Vagina (tissue), 2 donors: ENCODE data around the gene CMTM4. TPM values are rescaled to one million over a fixed set of nuclear protein-coding genes. Genes with fewer than 3 reads are reported as not detected.

Experiments used
- DNase-seq, 2 donors: peaks; one replicate each; pipeline ENCODE4 v3.0.0-alpha.2; 2017; ENCODE audit errors: extremely low spot score in 2 of 2
- H3K27ac ChIP-seq: fragments of 200-600 bp; sonication (generic); one replicate; pipeline ENCODE4 v1.5.1; 2019
- H3K27me3 ChIP-seq: fragments of 200-600 bp; sonication (generic); one replicate; pipeline ENCODE4 v1.5.1; 2019
- H3K36me3 ChIP-seq, 2 donors: fragments of 200-600 bp; sonication (generic); one replicate each; pipeline ENCODE4 v1.5.1; 2017 to 2019
- H3K4me1 ChIP-seq: fragments of 200-600 bp; sonication (generic); one replicate; pipeline ENCODE4 v1.5.1; 2019
- H3K4me3 ChIP-seq, 2 donors: fragments of 200-600 bp; sonication (generic); 1 replicate in 1 of 2; 2 replicates in 1 of 2; pipeline ENCODE4 v1.5.1; 2016 to 2019
- H3K9me3 ChIP-seq: fragments of 200-600 bp; sonication (generic); one replicate; pipeline ENCODE4 v1.5.1; 2019
- POLR2A ChIP-seq, 2 donors: fragments of 450-650 bp; IDR thresholded peaks; one replicate each; pipeline ENCODE4 v1.6.1; 2017; ENCODE audit warnings: antibody characterized with exemption in 2 of 2, mild to moderate bottlenecking in 2 of 2, moderate library complexity in 2 of 2
- POLR2AphosphoS5 ChIP-seq, 2 donors: sonication (generic); formaldehyde crosslinking; IDR thresholded peaks; one replicate each; pipeline ENCODE4 v1.9.0; 2017; ENCODE audit warnings: antibody characterized with exemption in 2 of 2, mild to moderate bottlenecking in 2 of 2, low read depth in 1 of 2; ENCODE audit not compliant: insufficient read depth in 1 of 2
- intact Hi-C: fragments of 100-400 bp; cut with DNase I; formaldehyde crosslinking; loops from one replicate; pipeline ENCODE4 v1.15.1; 2023
- total RNA-seq: library from RNA; depleted of rRNA; stranded (reverse); fragments of >200 nt; gene quantifications from one replicate; pipeline ENCODE4 v1.2.3, GENCODE V29; 2016
- TF ChIP-seq, protein P1 (sequence below), 3 experiments: fragments of 450-650 bp in 2 of 3; fragments of 200-600 bp in 1 of 3; sonication (generic) in 1 of 3; IDR thresholded peaks; one replicate each; pipeline ENCODE4 v1.5.1; 2017 to 2019; ENCODE audit warnings: antibody characterized with exemption in 3 of 3, mild to moderate bottlenecking in 2 of 3, moderate library complexity in 2 of 3

The CMTM4 gene
- total RNA-seq, 1 donor from 2014 or later, result 15.7 TPM

DNA sequence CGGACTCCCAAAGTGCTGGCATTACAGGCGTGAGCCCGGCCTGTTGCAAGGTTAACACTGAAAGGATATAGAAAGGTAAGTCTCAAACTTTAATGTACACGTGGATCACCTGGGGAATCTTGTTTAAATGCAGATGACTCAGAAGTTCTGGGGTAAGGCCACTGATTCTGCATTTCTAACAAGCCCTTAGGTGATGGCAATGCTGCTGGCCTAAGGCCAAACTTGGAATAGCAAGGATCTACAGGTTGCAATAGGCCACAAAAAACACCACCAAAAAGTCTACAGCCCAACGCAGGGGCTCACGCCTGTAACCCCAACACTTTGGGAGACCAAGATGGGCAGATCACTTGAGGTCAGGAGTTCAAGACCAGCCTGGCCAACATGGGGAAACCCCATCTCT is 4.2 kb downstream of the CMTM4 start:
- H3K4me1 ChIP-seq, result peaks cover 25% of the 10 kb centered on the region
- no peak overlapping the region for H3K4me3 ChIP-seq
- no peak for DNase-seq
- TF ChIP-seq POLR2AphosphoS5 (IDR thresholded peaks at IDR 0.05; ENCODE audit: insufficient read depth in 1 of 2, low read depth in 1 of 2) (no peak), POLR2A (IDR thresholded peaks at IDR 0.05) (no peak)
- TF ChIP-seq, protein P1, sequence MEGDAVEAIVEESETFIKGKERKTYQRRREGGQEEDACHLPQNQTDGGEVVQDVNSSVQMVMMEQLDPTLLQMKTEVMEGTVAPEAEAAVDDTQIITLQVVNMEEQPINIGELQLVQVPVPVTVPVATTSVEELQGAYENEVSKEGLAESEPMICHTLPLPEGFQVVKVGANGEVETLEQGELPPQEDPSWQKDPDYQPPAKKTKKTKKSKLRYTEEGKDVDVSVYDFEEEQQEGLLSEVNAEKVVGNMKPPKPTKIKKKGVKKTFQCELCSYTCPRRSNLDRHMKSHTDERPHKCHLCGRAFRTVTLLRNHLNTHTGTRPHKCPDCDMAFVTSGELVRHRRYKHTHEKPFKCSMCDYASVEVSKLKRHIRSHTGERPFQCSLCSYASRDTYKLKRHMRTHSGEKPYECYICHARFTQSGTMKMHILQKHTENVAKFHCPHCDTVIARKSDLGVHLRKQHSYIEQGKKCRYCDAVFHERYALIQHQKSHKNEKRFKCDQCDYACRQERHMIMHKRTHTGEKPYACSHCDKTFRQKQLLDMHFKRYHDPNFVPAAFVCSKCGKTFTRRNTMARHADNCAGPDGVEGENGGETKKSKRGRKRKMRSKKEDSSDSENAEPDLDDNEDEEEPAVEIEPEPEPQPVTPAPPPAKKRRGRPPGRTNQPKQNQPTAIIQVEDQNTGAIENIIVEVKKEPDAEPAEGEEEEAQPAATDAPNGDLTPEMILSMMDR (IDR thresholded peaks at IDR 0.05), result no peak
- no peaks in the 10 kb centered on the region for H3K27me3 ChIP-seq
- intact Hi-C loops, result no loop called here
- H3K27ac ChIP-seq, result no peak overlapping the region
- no peaks in the 10 kb centered on the region for H3K36me3 ChIP-seq
- H3K9me3 ChIP-seq, result no peaks in the 10 kb centered on the region

DNA sequence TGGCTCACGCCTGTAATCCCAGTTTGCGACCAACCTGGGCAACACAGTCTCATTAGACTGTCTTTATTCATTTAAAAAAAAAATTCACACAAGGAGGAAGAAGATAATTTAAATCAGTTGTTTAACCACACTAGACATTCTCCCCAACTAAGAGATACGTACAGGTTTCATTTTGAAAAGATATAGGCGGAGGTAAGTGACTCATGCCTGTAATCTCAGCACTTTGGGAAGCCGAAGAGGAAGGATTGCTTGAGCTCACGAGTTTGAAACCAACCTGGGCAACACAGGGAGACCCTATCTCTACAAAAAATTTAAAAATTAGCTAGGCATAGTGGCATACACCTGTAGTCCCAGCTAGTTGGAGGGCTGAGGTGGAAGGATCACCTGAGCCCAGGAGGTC is 5.3 kb downstream of the CMTM4 start:
- Histone ChIP-seq H3K27ac (no peak overlapping the region), H3K4me3 (no peak overlapping the region), H3K27me3 (no peaks in the 10 kb centered on the region), H3K4me1 (peaks cover 19% of the 10 kb centered on the region), H3K9me3 (no peaks in the 10 kb centered on the region), H3K36me3 (no peaks in the 10 kb centered on the region)
- no peak for DNase-seq
- intact Hi-C loops, result no loop called here
- TF ChIP-seq, protein P1 (IDR thresholded peaks at IDR 0.05), result no peak
- TF ChIP-seq POLR2A (IDR thresholded peaks at IDR 0.05), result no peak
- TF ChIP-seq POLR2AphosphoS5 (IDR thresholded peaks at IDR 0.05; ENCODE audit: insufficient read depth in 1 of 2, low read depth in 1 of 2), result no peak

DNA sequence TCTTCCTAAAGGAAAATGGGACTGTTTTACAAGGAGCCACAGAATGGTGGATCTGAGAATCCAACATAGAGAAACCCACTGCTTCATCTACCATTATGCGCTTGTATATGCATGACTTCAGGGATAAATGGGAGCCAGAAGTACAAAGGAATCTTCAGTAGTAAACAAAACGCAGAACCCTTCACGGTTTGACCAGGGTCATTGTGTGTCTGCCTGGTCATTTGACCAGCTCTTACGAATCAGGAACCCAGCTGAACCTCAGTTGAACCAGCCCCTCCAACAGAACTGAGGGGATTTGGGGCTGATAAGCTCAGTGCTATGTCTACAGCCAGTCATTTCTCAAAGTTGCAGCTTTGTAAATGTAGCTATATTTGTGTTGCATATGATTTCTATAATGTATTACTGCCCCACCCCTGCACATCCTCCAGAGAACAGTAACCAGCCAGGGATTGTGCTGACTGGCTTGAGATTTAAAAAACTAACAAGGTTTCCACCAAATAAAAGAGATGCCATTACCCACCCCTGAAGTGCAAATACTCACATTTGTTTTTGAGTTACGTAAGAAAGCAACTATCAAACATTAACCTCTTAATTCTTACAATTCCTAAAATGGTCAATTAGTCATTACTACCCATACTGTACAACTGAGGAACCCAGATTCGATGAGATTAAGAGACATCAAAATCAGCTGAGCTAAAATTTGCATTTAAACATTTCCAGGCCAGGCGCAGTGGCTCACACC is 6.3 kb downstream of the CMTM4 start:
- DNase-seq, result no peak
- Histone ChIP-seq H3K27me3 (no peaks in the 10 kb centered on the region), H3K9me3 (no peaks in the 10 kb centered on the region), H3K4me1 (peaks cover 11% of the 10 kb centered on the region), H3K27ac (no peak overlapping the region), H3K4me3 (no peak overlapping the region), H3K36me3 (no peaks in the 10 kb centered on the region)
- intact Hi-C loops, result no loop called here
- TF ChIP-seq POLR2AphosphoS5 (IDR thresholded peaks at IDR 0.05; ENCODE audit: insufficient read depth in 1 of 2, low read depth in 1 of 2) (no peak), POLR2A (IDR thresholded peaks at IDR 0.05) (no peak)
- TF ChIP-seq, protein P1 (IDR thresholded peaks at IDR 0.05), result no peak

DNA sequence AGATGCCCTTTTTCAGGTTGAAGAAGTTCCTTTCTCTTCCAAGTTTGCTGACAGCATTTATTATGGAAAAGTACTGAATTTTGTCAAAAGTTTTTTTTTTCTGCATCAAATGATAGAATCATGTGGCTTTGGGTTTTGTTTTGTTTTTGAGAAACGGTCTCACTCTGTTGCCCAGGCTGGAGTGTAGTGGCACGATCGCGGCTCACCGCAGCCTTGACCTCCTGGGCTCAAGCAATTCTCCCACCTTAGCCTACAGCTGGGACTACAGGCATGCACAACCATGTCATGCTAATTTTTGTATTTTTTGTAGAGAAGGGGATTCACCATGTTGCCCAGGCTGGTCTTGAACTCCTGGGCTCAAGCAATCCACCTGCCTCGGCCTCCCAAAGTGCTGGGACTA is 7.3 kb downstream of the CMTM4 start:
- intact Hi-C loops, result no loop called here

More for the DNA sequence above, 7.3 kb downstream of the CMTM4 start:
- no peak for DNase-seq
- H3K27me3 ChIP-seq, result no peaks in the 10 kb centered on the region
- TF ChIP-seq POLR2A (IDR thresholded peaks at IDR 0.05), result no peak
- TF ChIP-seq POLR2AphosphoS5 (IDR thresholded peaks at IDR 0.05; ENCODE audit: insufficient read depth in 1 of 2, low read depth in 1 of 2), result no peak
- TF ChIP-seq, protein P1 (IDR thresholded peaks at IDR 0.05), result no peak
- H3K36me3 ChIP-seq, result no peaks in the 10 kb centered on the region
- H3K9me3 ChIP-seq, result no peaks in the 10 kb centered on the region
- no peak overlapping the region for H3K27ac ChIP-seq
- H3K4me1 ChIP-seq, result peaks cover 4% of the 10 kb centered on the region
- no peak overlapping the region for H3K4me3 ChIP-seq
